SK-N-SH (cell line): ENCODE results near the gene VN1R5. TPM values are rescaled to one million over a fixed set of nuclear protein-coding genes. Genes with fewer than 3 reads are reported as not detected.

Experiments used
- CTCF ChIA-PET: fragments of 300-600, 350-600 bp; formaldehyde crosslinking; extraction: SDS; loops from one replicate; lab custom pipeline; 2021; lab: Yijun Ruan, JAX
- POLR2A ChIA-PET: fragments of 350-600 bp; sonication (Branson Sonifier 250); formaldehyde crosslinking; extraction: SDS; loops from one replicate; lab custom pipeline; 2020; ENCODE audit warnings: antibody characterized with exemption, inconsistent platforms; lab: Yijun Ruan, JAX
- DNase-seq: peaks from one replicate; pipeline ENCODE4 v3.0.0; 2012
- H2AFZ ChIP-seq: fragments of 200-600 bp; sonication (generic); 2 replicates; pipeline ENCODE4 v1.8.1; 2016; ENCODE audit warnings: antibody characterized with exemption, mild to moderate bottlenecking, low read depth
- H3F3A ChIP-seq: fragments of 200-600 bp; sonication (generic); replicated peaks from 2 replicates; pipeline ENCODE3; 2016; ENCODE audit warnings: antibody characterized with exemption, mild to moderate bottlenecking; ENCODE audit not compliant: insufficient read depth
- H3K27ac ChIP-seq, 2 experiments: fragments of 200-500 bp in 1 of 2; fragments of 200-600 bp in 1 of 2; sonication (Bioruptor generic) in 1 of 2; sonication (generic), shearing (Covaris generic) in 1 of 2; 2 replicates each; pipeline versions ENCODE4 v1.5.1 to v1.6.1; 2014 to 2016; ENCODE audit warnings: low read depth in 2 of 2, inconsistent platforms in 1 of 2, low read length in 1 of 2, mild to moderate bottlenecking in 1 of 2, mixed read lengths in 1 of 2
- H3K27me3 ChIP-seq: fragments of 200-600 bp; sonication (generic), shearing (Covaris generic); 2 replicates; pipeline ENCODE4 v1.6.1; 2016; ENCODE audit warnings: mixed run types; ENCODE audit not compliant: insufficient read depth
- H3K36me3 ChIP-seq, 2 experiments: fragments of 200-500 bp in 1 of 2; fragments of 200-600 bp in 1 of 2; sonication (Bioruptor generic) in 1 of 2; sonication (generic) in 1 of 2; replicated peaks in 1 of 2; 2 replicates each; pipeline versions ENCODE3 to v1.5.1; 2014 to 2016; ENCODE audit warnings: low read length in 1 of 2, mild to moderate bottlenecking in 1 of 2; ENCODE audit not compliant: insufficient read depth in 2 of 2, control insufficient read depth in 1 of 2
- H3K4me1 ChIP-seq, 2 experiments: fragments of 200-500 bp in 1 of 2; fragments of 200-600 bp in 1 of 2; sonication (Bioruptor generic) in 1 of 2; sonication (generic), shearing (Covaris generic) in 1 of 2; 2 replicates each; pipeline versions ENCODE4 v1.5.1 to v1.6.1; 2014 to 2016; ENCODE audit warnings: low read depth in 1 of 2, low read length in 1 of 2, mixed run types in 1 of 2; ENCODE audit not compliant: insufficient read depth in 2 of 2, control insufficient read depth in 1 of 2
- H3K4me2 ChIP-seq: fragments of 200-600 bp; sonication (generic), shearing (Covaris generic); 2 replicates; pipeline ENCODE4 v1.6.1; 2017; ENCODE audit warnings: mixed run types
- H3K4me3 ChIP-seq, 2 experiments: fragments of 200-500 bp in 1 of 2; fragments of 200-600 bp in 1 of 2; sonication (Bioruptor generic) in 1 of 2; sonication (generic), shearing (Covaris generic) in 1 of 2; 2 replicates each; pipeline versions ENCODE4 v1.5.1 to v1.8.1; 2014 to 2016; ENCODE audit warnings: low read depth in 2 of 2, inconsistent platforms in 1 of 2, low read length in 1 of 2, mild to moderate bottlenecking in 1 of 2, mixed read lengths in 1 of 2, moderate library complexity in 1 of 2
- H3K79me2 ChIP-seq: fragments of 200-600 bp; sonication (generic); 2 replicates; pipeline ENCODE4 v1.8.1; 2017; ENCODE audit warnings: mild to moderate bottlenecking; ENCODE audit not compliant: insufficient read depth
- H3K9ac ChIP-seq: fragments of 200-600 bp; sonication (generic); 2 replicates; pipeline ENCODE4 v1.6.1; 2017; ENCODE audit warnings: mixed run types
- H3K9me2 ChIP-seq: fragments of 200-600 bp; sonication (generic); 2 replicates; pipeline ENCODE4 v1.6.1; 2017; ENCODE audit warnings: mixed run types
- H3K9me3 ChIP-seq: fragments of 200-600 bp; sonication (generic); 2 replicates; pipeline ENCODE4 v1.6.1; 2017; ENCODE audit warnings: mixed run types, mild to moderate bottlenecking, moderate library complexity
- H4K20me1 ChIP-seq: fragments of 200-600 bp; sonication (generic); 2 replicates; pipeline ENCODE4 v1.6.1; 2017; ENCODE audit warnings: mild to moderate bottlenecking, mixed run types; ENCODE audit not compliant: insufficient read depth
- CHD2 ChIP-seq: fragments of 150-350 bp; IDR thresholded peaks from 2 replicates; pipeline ENCODE4 v1.6.1; 2018; ENCODE audit warnings: low read length; ENCODE audit not compliant: partially characterized antibody
- CTCF ChIP-seq: fragments of 200-600 bp; sonication (generic); IDR thresholded peaks from 2 replicates; pipeline ENCODE4 v1.6.1; 2017; ENCODE audit warnings: antibody characterized with exemption, mild to moderate bottlenecking, moderate library complexity
- EZH2phosphoT487 ChIP-seq: fragments of 200-600 bp; sonication (generic); IDR thresholded peaks from 2 replicates; pipeline ENCODE4 v1.6.1; 2017; ENCODE audit warnings: low read depth, mixed run types, mild to moderate bottlenecking, antibody characterized with exemption, moderate library complexity, borderline replicate concordance
- FOXJ3 ChIP-seq: sonication (generic); formaldehyde crosslinking; IDR thresholded peaks from 2 replicates; pipeline ENCODE4 v1.5.1; 2020; ENCODE audit warnings: mild to moderate bottlenecking, missing genetic modification reagents
- GABPA ChIP-seq: IDR thresholded peaks from 2 replicates; pipeline ENCODE4 v1.4.0; 2012; ENCODE audit warnings: low read depth, mild to moderate bottlenecking
- JUND ChIP-seq: IDR thresholded peaks from 2 replicates; pipeline ENCODE4 v1.4.0; 2012
- MAX ChIP-seq: IDR thresholded peaks from 2 replicates; pipeline ENCODE4 v1.4.0; 2012; ENCODE audit warnings: low read depth
- MEF2A ChIP-seq: IDR thresholded peaks from 2 replicates; pipeline ENCODE4 v1.4.0; 2012; ENCODE audit warnings: low read depth, borderline replicate concordance
- NFIC ChIP-seq: IDR thresholded peaks from 2 replicates; pipeline ENCODE4 v1.4.0; 2012; ENCODE audit warnings: borderline replicate concordance
- RCOR1 ChIP-seq: fragments of 150-350 bp; IDR thresholded peaks from 2 replicates; pipeline ENCODE4 v1.6.1; 2017; ENCODE audit warnings: antibody characterized with exemption, low read length
- REST ChIP-seq: IDR thresholded peaks from 2 replicates; pipeline ENCODE4 v1.6.1; 2012; ENCODE audit warnings: mild to moderate bottlenecking, low read depth, low read length, moderate library complexity
- RFX5 ChIP-seq: IDR thresholded peaks from 2 replicates; pipeline ENCODE4 v1.6.1; 2012; ENCODE audit warnings: mild to moderate bottlenecking, improper control_type of control experiment, low read length
- SIN3A ChIP-seq: IDR thresholded peaks from 2 replicates; pipeline ENCODE4 v1.6.1; 2012; ENCODE audit warnings: low read depth, mild to moderate bottlenecking, low read length, moderate library complexity, borderline replicate concordance
- SMC3 ChIP-seq: IDR thresholded peaks from 2 replicates; pipeline ENCODE4 v1.6.1; 2012; ENCODE audit warnings: low read depth, low read length, improper control_type of control experiment
- TAF1 ChIP-seq: IDR thresholded peaks from 2 replicates; pipeline ENCODE4 v1.6.1; 2012; ENCODE audit warnings: low read depth, mild to moderate bottlenecking, low read length, moderate library complexity, borderline replicate concordance
- TCF12 ChIP-seq: IDR thresholded peaks from 2 replicates; pipeline ENCODE4 v1.4.0; 2012
- TEAD4 ChIP-seq: IDR thresholded peaks from 2 replicates; pipeline ENCODE4 v1.4.0; 2012; ENCODE audit warnings: mild to moderate bottlenecking, borderline replicate concordance; ENCODE audit not compliant: insufficient read depth
- ZBTB33 ChIP-seq: IDR thresholded peaks from 2 replicates; pipeline ENCODE4 v1.4.0; 2012; ENCODE audit warnings: low read depth, borderline replicate concordance
- WGBS: methylation state at CpG from one replicate; pipeline ENCODE4 v1.1.6; 2017; ENCODE audit warnings: low lambda C conversion rate; 5-methylcytosine and 5-hydroxymethylcytosine counted together
- polyA plus RNA-seq, 3 experiments: library from polyadenylated mRNA; depleted of rRNA; stranded (reverse); fragments of >200 nt; gene quantifications; 2 replicates each; pipeline ENCODE4 v1.2.3, GENCODE V29; 2012

VN1R5 gene
- polyA plus RNA-seq, 1 of the 3 experiments (the other 2 are of a cell fraction): not detected

GRCh38 chr1:247246325-247247115, 9.4 kb upstream of the VN1R5 start:
- Histone ChIP-seq H3K27ac (no peak overlapping the region), H3K9me3 (peaks cover 8% of the 10 kb centered on the region), H4K20me1 (no peaks in the 10 kb centered on the region), H3K9me2 (0 out of 2 replicates have a peak, but pooled peaks cover 2% of the 10 kb centered on the region), H3F3A (no peaks in the 10 kb centered on the region), H3K4me1 (no peaks in the 10 kb centered on the region), H3K4me3 (no peak overlapping the region), H2AFZ (no peak overlapping the region), H3K4me2 (no peak overlapping the region), H3K79me2 (no peaks in the 10 kb centered on the region), H3K27me3 (no peaks in the 10 kb centered on the region), H3K9ac (no peak overlapping the region), H3K36me3 (no peaks in the 10 kb centered on the region)
- TF ChIP-seq NFIC (no peak), RCOR1 (no peak), MEF2A (no peak), TAF1 (no peak), RFX5 (no peak), TEAD4 (no peak), SMC3 (no peak), REST (no peak), TCF12 (no peak), SIN3A (no peak), GABPA (no peak), EZH2phosphoT487 (no peak), MAX (no peak), JUND (no peak)
- no peak for DNase-seq
- CTCF ChIA-PET: interaction anchor here (0.6 kb wide), 1 partner anchor 557 kb away, joined by 3 read pairs; no protein-coding TSS in a partner anchor
- POLR2A ChIA-PET: no interaction called here

- Histone ChIP-seq H3K9me2 (no peaks in the 10 kb centered on the region), H2AFZ (no peak overlapping the region), H3K27ac (no peak overlapping the region), H3K27me3 (no peaks in the 10 kb centered on the region), H3K36me3 (no peaks in the 10 kb centered on the region), H3K4me3 (no peak overlapping the region), H3K4me2 (no peak overlapping the region), H3K9me3 (peaks cover 8% of the 10 kb centered on the region), H3K79me2 (no peaks in the 10 kb centered on the region), H3K4me1 (no peaks in the 10 kb centered on the region), H4K20me1 (no peaks in the 10 kb centered on the region), H3K9ac (no peak overlapping the region), H3F3A (no peaks in the 10 kb centered on the region)
- CTCF ChIA-PET: interaction anchor here (0.6 kb wide), 1 partner anchor 228 kb away, joined by 3 read pairs; no protein-coding TSS in a partner anchor
- POLR2A ChIA-PET: no interaction called here
- WGBS: 0% methylated on average over 1 of the region's 1 CpG
- no peak for DNase-seq
- TF ChIP-seq TCF12: no peak
- no peak for TF ChIP-seq CTCF
- no peak for TF ChIP-seq MAX
- TF ChIP-seq RCOR1: no peak
- TF ChIP-seq ZBTB33: no peak
- TF ChIP-seq TAF1: no peak
- TF ChIP-seq SIN3A: no peak
- TF ChIP-seq FOXJ3 (CRISPR knock-in tag): no peak
- TF ChIP-seq NFIC: no peak
- no peak for TF ChIP-seq CHD2
Measured at GRCh38 chr1:247247568-247247967, 8.3 kb upstream of the VN1R5 start.
